Esophagus muscularis mucosa (tissue), 4 donors: Measurements from ENCODE around the gene FDXR.

Source experiments
- EP300 ChIP-seq: sonication (generic); formaldehyde crosslinking; IDR thresholded peaks from one replicate; pipeline ENCODE4 v1.6.1; 2017; ENCODE audit warnings: antibody characterized with exemption
- POLR2A ChIP-seq: fragments of 450-650 bp; IDR thresholded peaks from one replicate; pipeline ENCODE4 v1.6.1; 2017; ENCODE audit warnings: antibody characterized with exemption, moderate library complexity, mild to moderate bottlenecking, low read depth
- POLR2AphosphoS5 ChIP-seq, 2 donors: sonication (generic); formaldehyde crosslinking; IDR thresholded peaks; one replicate each; pipeline ENCODE4 v1.6.1; 2017; ENCODE audit warnings: antibody characterized with exemption in 2 of 2
- TF ChIP-seq, protein P1 (sequence below), 3 experiments: fragments of 200-600 bp in 2 of 3; fragments of 450-650 bp in 1 of 3; sonication (generic) in 2 of 3; IDR thresholded peaks; one replicate each; pipeline ENCODE4 v1.5.1; 2017 to 2019; ENCODE audit warnings: antibody characterized with exemption in 3 of 3, mild to moderate bottlenecking in 2 of 3, moderate library complexity in 1 of 3

DNA sequence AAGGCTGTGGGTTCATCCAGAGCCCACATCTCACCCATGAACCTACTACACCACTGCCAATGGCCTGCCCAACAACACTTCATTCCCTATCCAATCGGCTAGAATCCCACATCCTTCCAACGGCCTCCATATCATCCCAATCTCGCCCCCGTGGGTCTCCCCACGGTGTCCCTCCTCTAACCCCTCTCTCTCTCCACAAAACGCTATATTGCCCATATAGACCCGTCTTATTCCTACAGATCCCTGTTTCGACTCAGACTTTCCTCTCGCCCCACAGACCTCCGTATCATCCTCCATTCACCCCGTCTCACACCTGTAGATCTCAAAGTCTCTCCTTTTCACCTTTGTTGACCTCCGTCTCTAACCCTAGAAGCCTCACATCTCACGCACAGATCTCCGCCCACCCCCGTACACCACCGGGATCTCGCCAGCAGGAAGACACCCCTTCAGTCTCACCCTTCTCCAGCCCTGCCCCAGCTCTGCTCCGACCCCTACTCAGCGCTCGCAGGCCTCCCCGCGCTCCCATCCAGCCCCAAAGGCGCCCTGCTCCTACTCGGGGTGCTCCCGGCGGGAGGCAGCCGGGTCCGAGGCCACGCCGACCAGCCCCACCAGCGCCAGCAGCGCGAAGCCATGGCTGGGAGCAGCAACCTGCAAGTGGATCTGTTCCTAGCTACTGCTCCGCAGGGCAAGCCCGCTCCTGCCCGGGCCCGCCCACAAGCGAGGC, at the start of gene FDXR:
- TF ChIP-seq, protein P1, sequence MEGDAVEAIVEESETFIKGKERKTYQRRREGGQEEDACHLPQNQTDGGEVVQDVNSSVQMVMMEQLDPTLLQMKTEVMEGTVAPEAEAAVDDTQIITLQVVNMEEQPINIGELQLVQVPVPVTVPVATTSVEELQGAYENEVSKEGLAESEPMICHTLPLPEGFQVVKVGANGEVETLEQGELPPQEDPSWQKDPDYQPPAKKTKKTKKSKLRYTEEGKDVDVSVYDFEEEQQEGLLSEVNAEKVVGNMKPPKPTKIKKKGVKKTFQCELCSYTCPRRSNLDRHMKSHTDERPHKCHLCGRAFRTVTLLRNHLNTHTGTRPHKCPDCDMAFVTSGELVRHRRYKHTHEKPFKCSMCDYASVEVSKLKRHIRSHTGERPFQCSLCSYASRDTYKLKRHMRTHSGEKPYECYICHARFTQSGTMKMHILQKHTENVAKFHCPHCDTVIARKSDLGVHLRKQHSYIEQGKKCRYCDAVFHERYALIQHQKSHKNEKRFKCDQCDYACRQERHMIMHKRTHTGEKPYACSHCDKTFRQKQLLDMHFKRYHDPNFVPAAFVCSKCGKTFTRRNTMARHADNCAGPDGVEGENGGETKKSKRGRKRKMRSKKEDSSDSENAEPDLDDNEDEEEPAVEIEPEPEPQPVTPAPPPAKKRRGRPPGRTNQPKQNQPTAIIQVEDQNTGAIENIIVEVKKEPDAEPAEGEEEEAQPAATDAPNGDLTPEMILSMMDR (IDR thresholded peaks at IDR 0.05): no peak
- TF ChIP-seq POLR2A (no peak), EP300 (no peak), POLR2AphosphoS5 (IDR thresholded peaks at IDR 0.05) (no peak)
